Prostate gland (tissue), 2 donors: ENCODE data around the gene GPSM1. TPM values are rescaled to one million over a fixed set of nuclear protein-coding genes. Genes with fewer than 3 reads are reported as not detected.

Experiments used
- DNase-seq: peaks from one replicate; pipeline ENCODE4 v3.0.0-alpha.2; 2019; ENCODE audit warnings: low spot score
- H3K27ac ChIP-seq, 2 donors: fragments of 200-600 bp; sonication (generic); 2 replicates each; pipeline ENCODE4 v1.5.1; 2017 to 2019
- H3K27me3 ChIP-seq: fragments of 200-600 bp; sonication (generic); replicated peaks from 2 replicates; pipeline ENCODE4 v1.5.1; 2019; ENCODE audit not compliant: insufficient read depth
- H3K36me3 ChIP-seq, 2 donors: fragments of 200-600 bp; sonication (generic); 1 replicate in 1 of 2; 2 replicates in 1 of 2; pipeline versions ENCODE4 v1.5.1 to v1.8.1; 2017 to 2019
- H3K4me1 ChIP-seq: fragments of 200-600 bp; sonication (generic); replicated peaks from 2 replicates; pipeline ENCODE4 v1.5.1; 2019
- H3K4me3 ChIP-seq, 2 donors: fragments of 200-600 bp; sonication (generic); 2 replicates each; pipeline ENCODE4 v1.5.1; 2017 to 2019
- H3K9me3 ChIP-seq: fragments of 200-600 bp; sonication (generic); 2 replicates; pipeline ENCODE4 v1.5.1; 2017
- CTCF ChIP-seq, 4 experiments: fragments of 200-600 bp in 2 of 4; fragments of 450-650 bp in 2 of 4; sonication (generic) in 2 of 4; IDR thresholded peaks; 1 replicate in 3 of 4; 2 replicates in 1 of 4; pipeline ENCODE4 v1.5.1; 2016 to 2019; ENCODE audit warnings: antibody characterized with exemption in 4 of 4, mild to moderate bottlenecking in 2 of 4, moderate library complexity in 2 of 4
- POLR2A ChIP-seq: fragments of 450-650 bp; IDR thresholded peaks from one replicate; pipeline ENCODE4 v1.6.1; 2016; ENCODE audit warnings: antibody characterized with exemption, mild to moderate bottlenecking
- POLR2AphosphoS5 ChIP-seq: sonication (generic); formaldehyde crosslinking; IDR thresholded peaks from one replicate; pipeline ENCODE4 v1.6.1; 2017; ENCODE audit warnings: antibody characterized with exemption
- WGBS: methylation state at CpG from one replicate; pipeline ENCODE4 v1.1.5; 2018; 5-methylcytosine and 5-hydroxymethylcytosine counted together
- intact Hi-C: fragments of 100-400 bp; cut with DNase I; formaldehyde crosslinking; loops from one replicate; pipeline ENCODE4 v1.14.2; 2022
- total RNA-seq, 2 donors: library from RNA; depleted of rRNA; stranded (reverse); fragments of >200 nt; gene quantifications; one replicate each; pipeline ENCODE4 v1.1.0, GENCODE V29; 2016

GPSM1 gene
- total RNA-seq, 2 donors from 2014 or later = 11.3 to 89.2 TPM

- Histone ChIP-seq H3K4me1 (no peaks in the 10 kb centered on the region), H3K36me3 (no peaks in the 10 kb centered on the region), H3K4me3 (no peak overlapping the region), H3K27me3 (no peaks in the 10 kb centered on the region), H3K27ac (no peak overlapping the region), H3K9me3 (no peaks in the 10 kb centered on the region)
- intact Hi-C loops = no loop called here
- TF ChIP-seq POLR2A (no peak), POLR2AphosphoS5 (no peak), CTCF (IDR thresholded peaks at IDR 0.05) (no peak)
- DNase-seq = no peak
- WGBS = 96% methylated on average over 23 of the region's 23 CpGs
Observed at GRCh38 chr9:136316271-136316751, 11.0 kb upstream of the GPSM1 start.

GRCh38 chr9:136316896-136317676 is 10.3 kb upstream of the GPSM1 start:
- intact Hi-C loops = no loop called here
- H3K27me3 ChIP-seq = no peaks in the 10 kb centered on the region
- H3K36me3 ChIP-seq = no peaks in the 10 kb centered on the region
- H3K9me3 ChIP-seq = no peaks in the 10 kb centered on the region
- H3K4me1 ChIP-seq = no peaks in the 10 kb centered on the region
- no peak overlapping the region for H3K4me3 ChIP-seq
- no peak for DNase-seq
- 89% methylated on average over 13 of the region's 13 CpGs for WGBS
- TF ChIP-seq CTCF (IDR thresholded peaks at IDR 0.05) (no peak), POLR2AphosphoS5 (no peak), POLR2A (no peak)
- no peak overlapping the region for H3K27ac ChIP-seq

GRCh38 chr9:136317695-136318094 is 9.6 kb upstream of the GPSM1 start:
- H3K36me3 ChIP-seq = no peaks in the 10 kb centered on the region
- no peak overlapping the region for H3K27ac ChIP-seq
- no peaks in the 10 kb centered on the region for H3K9me3 ChIP-seq
- no peak overlapping the region for H3K4me3 ChIP-seq
- TF ChIP-seq CTCF (IDR thresholded peaks at IDR 0.05) (no peak), POLR2AphosphoS5 (no peak), POLR2A (no peak)
- no peaks in the 10 kb centered on the region for H3K27me3 ChIP-seq
- H3K4me1 ChIP-seq = no peaks in the 10 kb centered on the region
- DNase-seq = no peak
- WGBS = 76% methylated on average over 16 of the region's 16 CpGs
- intact Hi-C loops = no loop called here

- no peak overlapping the region for H3K4me3 ChIP-seq
- WGBS = 81% methylated on average over 21 of the region's 21 CpGs
- intact Hi-C loops = no loop called here
Observed at GRCh38 chr9:136318111-136318775, 9.1 kb upstream of the GPSM1 start.

More at GRCh38 chr9:136318111-136318775, 9.1 kb upstream of the GPSM1 start:
- Histone ChIP-seq H3K36me3 (no peaks in the 10 kb centered on the region), H3K9me3 (no peaks in the 10 kb centered on the region), H3K4me1 (no peaks in the 10 kb centered on the region), H3K27me3 (no peaks in the 10 kb centered on the region), H3K27ac (no peak overlapping the region)
- no peak for DNase-seq
- TF ChIP-seq CTCF (IDR thresholded peaks at IDR 0.05) (no peak), POLR2AphosphoS5 (no peak), POLR2A (no peak)
